Activated CD8-positive, alpha-beta T cell treated with anti-CD3 and anti-CD28 coated beads for 36 hours (primary cell): ENCODE data around the gene SHC1. TPM values are rescaled to one million over a fixed set of nuclear protein-coding genes. Genes with fewer than 3 reads are reported as not detected.

Experiments
- ATAC-seq: fragments of 200-7000 bp; cut with Tn5 transposase; one replicate; pipeline ENCODE4 v1.10.0; 2021; ENCODE audit warnings: mild to moderate bottlenecking, moderate library complexity
- CTCF ChIA-PET: fragments of 350-600 bp; sonication (Branson Sonifier 250); formaldehyde crosslinking; loops from one replicate; lab custom pipeline; 2021; ENCODE audit warnings: antibody characterized with exemption; lab: Charles Lee
- POLR2A ChIA-PET: fragments of 350-600 bp; sonication (Branson Sonifier 250); formaldehyde crosslinking; loops from one replicate; lab custom pipeline; 2021; ENCODE audit warnings: antibody characterized with exemption; lab: Charles Lee
- DNase-seq: peaks from one replicate; pipeline ENCODE4 v3.0.0-alpha.2; 2020
- H3K27ac Mint-ChIP-seq: one replicate; pipeline ENCODE4 v1.8.0; 2021; ENCODE audit warnings: mild to moderate bottlenecking, mixed read lengths
- H3K27me3 Mint-ChIP-seq: one replicate; pipeline ENCODE4 v1.8.0; 2021; ENCODE audit warnings: mixed read lengths
- H3K36me3 Mint-ChIP-seq: one replicate; pipeline ENCODE4 v1.8.0; 2021; ENCODE audit warnings: low read depth, mixed read lengths
- H3K4me1 Mint-ChIP-seq: one replicate; pipeline ENCODE4 v1.8.0; 2021; ENCODE audit warnings: low read depth, mixed read lengths
- H3K4me3 Mint-ChIP-seq: one replicate; pipeline ENCODE4 v1.8.0; 2021; ENCODE audit warnings: mild to moderate bottlenecking, moderate library complexity, mixed read lengths
- H3K9me3 Mint-ChIP-seq: one replicate; pipeline ENCODE4 v1.8.0; 2021; ENCODE audit warnings: mixed read lengths
- intact Hi-C: fragments of 100-400 bp; cut with micrococcal nuclease; formaldehyde crosslinking; loops from one replicate; pipeline ENCODE4 v1.10.0; 2022
- total RNA-seq, 2 experiments: library from RNA; stranded (reverse); gene quantifications; one replicate each; pipeline ENCODE4 v1.2.3, GENCODE V29; 2021
- TF ChIP-seq, protein P1 (sequence below): fragments of 200-600 bp; IDR thresholded peaks from one replicate; pipeline ENCODE4 v1.8.0; 2022; ENCODE audit warnings: antibody characterized with exemption, mild to moderate bottlenecking

The SHC1 gene
- total RNA-seq, 2 experiments from 2014 or later, result 32.3 to 34.2 TPM

DNA sequence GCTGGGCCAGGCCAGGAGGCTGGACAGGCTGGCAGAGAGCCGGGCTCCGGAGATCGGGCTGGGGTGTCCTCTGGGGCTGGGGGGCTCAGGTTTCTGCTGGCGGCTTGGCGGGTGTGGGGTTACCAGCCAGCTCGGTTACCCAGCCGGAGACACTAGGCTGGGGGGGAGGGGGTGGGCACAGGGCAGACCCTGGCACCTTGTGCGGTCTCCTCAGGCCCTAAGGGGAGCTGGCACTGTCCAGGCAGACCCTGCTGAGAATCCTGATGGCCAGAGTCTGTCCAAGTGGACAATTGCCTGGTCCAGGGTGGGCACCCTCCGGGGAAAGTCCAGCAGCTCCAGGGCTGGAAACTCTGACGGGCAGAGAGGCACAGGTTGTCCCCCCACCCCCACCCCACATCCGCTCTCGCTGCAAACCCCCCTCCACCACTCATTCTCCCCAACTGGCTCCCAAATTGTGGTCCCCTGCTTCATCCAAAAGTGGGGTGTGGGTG, 38.7 kb upstream of the SHC1 start:
- TF ChIP-seq, protein P1, sequence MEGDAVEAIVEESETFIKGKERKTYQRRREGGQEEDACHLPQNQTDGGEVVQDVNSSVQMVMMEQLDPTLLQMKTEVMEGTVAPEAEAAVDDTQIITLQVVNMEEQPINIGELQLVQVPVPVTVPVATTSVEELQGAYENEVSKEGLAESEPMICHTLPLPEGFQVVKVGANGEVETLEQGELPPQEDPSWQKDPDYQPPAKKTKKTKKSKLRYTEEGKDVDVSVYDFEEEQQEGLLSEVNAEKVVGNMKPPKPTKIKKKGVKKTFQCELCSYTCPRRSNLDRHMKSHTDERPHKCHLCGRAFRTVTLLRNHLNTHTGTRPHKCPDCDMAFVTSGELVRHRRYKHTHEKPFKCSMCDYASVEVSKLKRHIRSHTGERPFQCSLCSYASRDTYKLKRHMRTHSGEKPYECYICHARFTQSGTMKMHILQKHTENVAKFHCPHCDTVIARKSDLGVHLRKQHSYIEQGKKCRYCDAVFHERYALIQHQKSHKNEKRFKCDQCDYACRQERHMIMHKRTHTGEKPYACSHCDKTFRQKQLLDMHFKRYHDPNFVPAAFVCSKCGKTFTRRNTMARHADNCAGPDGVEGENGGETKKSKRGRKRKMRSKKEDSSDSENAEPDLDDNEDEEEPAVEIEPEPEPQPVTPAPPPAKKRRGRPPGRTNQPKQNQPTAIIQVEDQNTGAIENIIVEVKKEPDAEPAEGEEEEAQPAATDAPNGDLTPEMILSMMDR, result no peak
- Mint-ChIP-seq H3K4me1 (peaks cover 77% of the 10 kb centered on the region), H3K36me3 (peaks cover 3% of the 10 kb centered on the region), H3K4me3 (peak overlapping the region; percentile 31), H3K27me3 (no peaks in the 10 kb centered on the region), H3K27ac (peak overlapping the region; percentile 50), H3K9me3 (no peaks in the 10 kb centered on the region)
- DNase-seq (no peak), ATAC-seq (no peak)
- intact Hi-C loops, result no loop called here
- ChIA-PET POLR2A (interaction anchor here (0.6 to 4.0 kb wide), 3 partner anchors 7 to 22 kb away, joined by 3 to 24 read pairs (median 5); no protein-coding TSS in a partner anchor), CTCF (interaction anchor here (0.8 to 1.2 kb wide), 2 partner anchors 15 to 48 kb away, joined by 3 to 4 read pairs; partner anchors contain the start of gene PYGO2)

DNA sequence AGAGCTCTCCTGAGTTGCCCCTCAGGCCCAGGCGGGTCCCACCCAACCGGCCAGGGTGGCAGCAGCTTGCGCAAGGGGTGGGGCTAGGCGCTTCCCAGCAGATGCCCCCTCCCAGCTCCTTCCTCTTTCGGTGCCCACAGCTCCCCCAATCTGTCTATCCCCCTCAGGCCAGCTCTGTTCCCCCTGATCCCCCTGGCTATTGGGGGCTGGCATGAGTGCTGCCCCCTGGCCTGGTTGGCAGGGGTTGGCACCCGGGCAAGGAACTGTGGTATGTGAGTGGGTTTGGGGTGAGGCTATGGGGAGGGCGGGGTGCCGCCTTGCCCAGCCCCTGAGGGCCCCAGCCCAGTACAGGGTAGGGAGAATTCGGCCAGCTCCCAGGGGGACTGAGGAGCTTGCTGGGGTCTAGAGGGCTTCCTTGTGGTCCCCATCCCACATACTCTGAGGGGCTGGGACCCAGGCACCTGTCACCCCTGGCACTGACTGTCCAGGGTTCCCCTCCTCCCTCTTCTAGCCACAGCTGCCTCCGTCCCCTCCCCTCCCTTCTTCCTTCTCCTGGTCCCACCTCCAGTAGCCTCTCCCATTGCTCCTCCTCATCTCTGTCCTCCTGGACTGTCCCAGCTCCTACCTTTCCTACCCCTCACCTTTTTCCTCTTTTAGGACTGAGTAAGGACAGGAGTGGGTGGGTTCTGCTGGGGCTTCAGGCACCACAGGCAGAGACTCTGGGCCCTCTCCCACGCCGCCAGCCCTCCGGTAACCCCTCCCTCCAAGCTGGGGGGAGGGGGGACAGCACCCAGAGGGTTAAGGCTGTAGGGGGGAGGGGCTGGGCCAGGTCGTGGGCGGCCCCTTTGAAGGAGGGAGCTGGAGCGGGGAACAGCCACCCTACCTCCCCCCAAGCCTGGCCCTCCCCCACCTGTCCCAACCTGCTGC, 37.7 kb upstream of the SHC1 start:
- POLR2A ChIA-PET, result interaction anchor here (0.6 to 4.0 kb wide), 5 partner anchors 8 to 46 kb away, joined by 3 to 24 read pairs (median 3); partner anchors contain the start of gene PYGO2
- Mint-ChIP-seq H3K9me3 (no peaks in the 10 kb centered on the region), H3K27me3 (no peaks in the 10 kb centered on the region), H3K36me3 (peaks cover 5% of the 10 kb centered on the region), H3K4me3 (no peak overlapping the region), H3K27ac (no peak overlapping the region), H3K4me1 (peaks cover 76% of the 10 kb centered on the region)
- ATAC-seq (no peak), DNase-seq (no peak)
- CTCF ChIA-PET, result interaction anchor here (0.8 to 1.5 kb wide), 5 partner anchors 9 to 47 kb away, joined by 3 to 17 read pairs (median 4); partner anchors contain the start of genes ADAM15 and PYGO2
- intact Hi-C loops, result no loop called here
- TF ChIP-seq, protein P1, result no peak

GRCh38 chr1:155007251-155007828, 36.8 kb upstream of the SHC1 start:
- CTCF ChIA-PET, result interaction anchor here (0.9 to 1.8 kb wide), 4 partner anchors 10 to 78 kb away, joined by 3 to 17 read pairs (median 8); partner anchors contain the start of gene ADAM15
- POLR2A ChIA-PET, result interaction anchor here (0.7 to 4.0 kb wide), 5 partner anchors 7 to 45 kb away, joined by 3 to 24 read pairs (median 3); partner anchors contain the start of gene PYGO2
- Mint-ChIP-seq H3K4me1 (peaks cover 67% of the 10 kb centered on the region), H3K27me3 (no peaks in the 10 kb centered on the region), H3K36me3 (peaks cover 5% of the 10 kb centered on the region), H3K9me3 (no peaks in the 10 kb centered on the region), H3K4me3 (no peak overlapping the region), H3K27ac (no peak overlapping the region)
- TF ChIP-seq, protein P1, result no peak
- DNase-seq (no peak), ATAC-seq (no peak)
- intact Hi-C loops, result no loop called here

- intact Hi-C loops, result no loop called here
- POLR2A ChIA-PET, result interaction anchor here (0.6 to 4.0 kb wide), 3 partner anchors 10 to 30 kb away, joined by 3 to 24 read pairs (median 3); no protein-coding TSS in a partner anchor
- Mint-ChIP-seq H3K4me1 (peaks cover 63% of the 10 kb centered on the region), H3K36me3 (peaks cover 5% of the 10 kb centered on the region), H3K9me3 (no peaks in the 10 kb centered on the region), H3K4me3 (peak overlapping the region; percentile 52), H3K27me3 (no peaks in the 10 kb centered on the region), H3K27ac (peak overlapping the region; percentile 92)
- ATAC-seq (peak; percentile 54), DNase-seq (peak; percentile 77)
- CTCF ChIA-PET, result interaction anchor here (0.8 to 1.8 kb wide), 4 partner anchors 10 to 79 kb away, joined by 3 to 12 read pairs (median 4); partner anchors contain the start of genes FLAD1 and PYGO2
- TF ChIP-seq, protein P1, result no peak
These were observed 36.1 kb upstream of the SHC1 start for GRCh38 chr1:155006601-155007101.
